Bronchial epithelial cell (primary cell): ENCODE results near the gene ARL6IP4. TPM values are rescaled to one million over a fixed set of nuclear protein-coding genes. Genes with fewer than 3 reads are reported as not detected.

Experiments
- DNase-seq: peaks from one replicate; pipeline ENCODE4 v3.0.0-alpha.2; 2010; ENCODE audit warnings: low read depth
- FAIRE-seq: peaks from 2 replicates; lab custom pipeline; 2011; peaks lifted over from hg19 to GRCh38; lab: Jason Lieb, UNC
- H3K27me3 ChIP-seq: 2 replicates; pipeline ENCODE4 v1.5.1; 2011; ENCODE audit warnings: low read length; ENCODE audit not compliant: control insufficient read depth, insufficient read depth
- H3K36me3 ChIP-seq: 2 replicates; pipeline ENCODE4 v1.5.1; 2011; ENCODE audit warnings: low read length; ENCODE audit not compliant: control insufficient read depth, insufficient read depth
- H3K4me3 ChIP-seq: 2 replicates; pipeline ENCODE4 v1.5.1; 2011; ENCODE audit warnings: mild to moderate bottlenecking, low read depth, low read length, control low read depth
- CTCF ChIP-seq: IDR thresholded peaks from 2 replicates; pipeline ENCODE4 v1.5.1; 2011; ENCODE audit warnings: mild to moderate bottlenecking, moderate library complexity, low read length, control low read depth, inconsistent platforms; ENCODE audit not compliant: insufficient read depth, severe bottlenecking
- total RNA-seq: library from RNA; depleted of rRNA; stranded (reverse); fragments of >200 nt; gene quantifications from 2 replicates; pipeline ENCODE4 v1.2.1, GENCODE V29; 2014

ARL6IP4 gene
- total RNA-seq, 1 donor from 2014 or later, result 158 TPM

- Histone ChIP-seq H3K27me3 (no peaks in the 10 kb centered on the region), H3K36me3 (peaks cover 16% of the 10 kb centered on the region), H3K4me3 (no peak overlapping the region)
- no peak for FAIRE-seq
- DNase-seq, result no peak
- TF ChIP-seq CTCF, result no peak
Measured at GRCh38 chr12:122978507-122978955, 1.9 kb upstream of the ARL6IP4 start.

- peaks cover 16% of the 10 kb centered on the region for H3K36me3 ChIP-seq
- no peak for TF ChIP-seq CTCF
- peak overlapping the region; percentile 79 for H3K4me3 ChIP-seq
- no peak for FAIRE-seq
- DNase-seq, result no peak
- H3K27me3 ChIP-seq, result no peaks in the 10 kb centered on the region
Measured at GRCh38 chr12:122979001-122979907, 1.2 kb upstream of the ARL6IP4 start.

- Histone ChIP-seq H3K4me3 (peak overlapping the region; percentile 79), H3K36me3 (peaks cover 16% of the 10 kb centered on the region), H3K27me3 (no peaks in the 10 kb centered on the region)
- peak; percentile 20 for DNase-seq
- no peak for FAIRE-seq
- no peak for TF ChIP-seq CTCF
Measured at GRCh38 chr12:122979908-122980182, 636 bp upstream of the ARL6IP4 start.

GRCh38 chr12:122981036-122981471 is 573 bp downstream of the ARL6IP4 start:
- DNase-seq, result no peak
- Histone ChIP-seq H3K27me3 (no peaks in the 10 kb centered on the region), H3K4me3 (peak overlapping the region; percentile 79), H3K36me3 (peaks cover 16% of the 10 kb centered on the region)
- TF ChIP-seq CTCF, result no peak
- no peak for FAIRE-seq

GRCh38 chr12:122981587-122982476 is 1.4 kb downstream of the ARL6IP4 start:
- TF ChIP-seq CTCF, result no peak
- Histone ChIP-seq H3K27me3 (no peaks in the 10 kb centered on the region), H3K36me3 (peaks cover 13% of the 10 kb centered on the region), H3K4me3 (peak overlapping the region; percentile 79)
- DNase-seq (no peak), FAIRE-seq (no peak)
